Neural cell (in vitro differentiated cells): Measurements from ENCODE around the gene PIGA.

ENCODE experiments used
- CTCF ChIP-seq: fragments of 450-650 bp; IDR thresholded peaks from 2 replicates; pipeline ENCODE4 v1.5.1; 2014; ENCODE audit warnings: antibody characterized with exemption, mild to moderate bottlenecking, moderate library complexity; ENCODE audit not compliant: poor library complexity, severe bottlenecking
- EP300 ChIP-seq: fragments of 450-650 bp; conservative IDR thresholded peaks from 2 replicates; pipeline ENCODE4 v1.6.1; 2014; ENCODE audit warnings: antibody characterized with exemption, mild to moderate bottlenecking, moderate library complexity; ENCODE audit not compliant: poor library complexity, severe bottlenecking
- EZH2 ChIP-seq: fragments of 200-600, 300-800 bp; shearing (Covaris generic), sonication (generic); IDR thresholded peaks from 2 replicates; pipeline ENCODE4 v1.6.1; 2014; ENCODE audit warnings: antibody characterized with exemption, low read length, borderline replicate concordance, mild to moderate bottlenecking; ENCODE audit not compliant: insufficient read depth, poor library complexity, severe bottlenecking
- RAD21 ChIP-seq: fragments of 450-650 bp; conservative IDR thresholded peaks from 2 replicates; pipeline ENCODE4 v1.6.1; 2014; ENCODE audit warnings: antibody characterized with exemption, mild to moderate bottlenecking, moderate library complexity

GRCh38 chrX:15298780-15299179 lies 36.5 kb downstream of the PIGA start:
- TF ChIP-seq CTCF = no peak
- no peak for TF ChIP-seq RAD21
- TF ChIP-seq EZH2 = no peak
- no peak for TF ChIP-seq EP300
